Neuronal stem cell (in vitro differentiated cells): ENCODE results near the gene SAMD3.
"Not testable (repeated sequence)": the region's sequence is repeated elsewhere in the genome, so short reads cannot be mapped to it uniquely, and the experiment has no call there.

Experiments
- DNase-seq: peaks from one replicate; pipeline ENCODE4 v3.0.0-alpha.2; 2013; ENCODE audit warnings: low spot score
- H2AFZ ChIP-seq: one replicate; pipeline ENCODE4 v1.6.1; 2013; ENCODE audit warnings: mild to moderate bottlenecking, low read length, inconsistent platforms
- H2AK5ac ChIP-seq: 2 replicates; pipeline ENCODE4 v1.6.1; 2013; ENCODE audit warnings: low read depth, mild to moderate bottlenecking, inconsistent platforms, low read length, moderate library complexity, mixed read lengths
- H2BK120ac ChIP-seq: 2 replicates; pipeline ENCODE4 v1.6.1; 2013; ENCODE audit warnings: low read depth, mild to moderate bottlenecking, inconsistent platforms, low read length, moderate library complexity, mixed read lengths
- H2BK12ac ChIP-seq: one replicate; pipeline ENCODE4 v1.6.1; 2013; ENCODE audit warnings: low read length, inconsistent platforms
- H2BK15ac ChIP-seq: 2 replicates; pipeline ENCODE4 v1.6.1; 2013; ENCODE audit warnings: mild to moderate bottlenecking, low read length, inconsistent platforms, mixed read lengths
- H2BK5ac ChIP-seq: one replicate; pipeline ENCODE4 v1.6.1; 2013; ENCODE audit warnings: inconsistent platforms, mild to moderate bottlenecking, low read length, moderate library complexity
- H3K14ac ChIP-seq: one replicate; pipeline ENCODE4 v1.6.1; 2013; ENCODE audit warnings: low read length, inconsistent platforms
- H3K18ac ChIP-seq: 2 replicates; pipeline ENCODE4 v1.6.1; 2013; ENCODE audit warnings: low read length, inconsistent platforms
- H3K23ac ChIP-seq: 2 replicates; pipeline ENCODE4 v1.6.1; 2013; ENCODE audit warnings: low read depth, mild to moderate bottlenecking, mixed read lengths, low read length, inconsistent platforms; ENCODE audit not compliant: poor library complexity
- H3K27ac ChIP-seq: replicated peaks from 3 replicates; pipeline ENCODE4 v1.5.1; 2013; ENCODE audit warnings: low read length, inconsistent platforms
- H3K27me3 ChIP-seq, 3 experiments: 2 replicates each; pipeline ENCODE4 v1.6.1; 2013; ENCODE audit warnings: low read length in 3 of 3, mild to moderate bottlenecking in 2 of 3, inconsistent platforms in 1 of 3, low read depth in 1 of 3, mixed read lengths in 1 of 3, moderate library complexity in 1 of 3; ENCODE audit not compliant: control insufficient read depth in 3 of 3, insufficient read depth in 3 of 3
- H3K36me3 ChIP-seq, 2 donors: replicated peaks in 1 of 2; 2 replicates each; pipeline ENCODE4 v1.6.1; 2013; ENCODE audit warnings: low read length in 2 of 2; ENCODE audit not compliant: control insufficient read depth in 2 of 2, insufficient read depth in 2 of 2
- H3K4ac ChIP-seq: 2 replicates; pipeline ENCODE4 v1.6.1; 2013; ENCODE audit warnings: inconsistent platforms, mild to moderate bottlenecking, low read length, moderate library complexity
- H3K4me1 ChIP-seq, 2 donors: 1 replicate in 1 of 2; 2 replicates in 1 of 2; pipeline ENCODE4 v1.6.1; 2013; ENCODE audit warnings: low read length in 2 of 2, low read depth in 1 of 2; ENCODE audit not compliant: control insufficient read depth in 2 of 2, insufficient read depth in 1 of 2
- H3K4me2 ChIP-seq: one replicate; pipeline ENCODE4 v1.6.1; 2013; ENCODE audit warnings: mild to moderate bottlenecking, low read length, inconsistent platforms; ENCODE audit not compliant: insufficient read depth, poor library complexity, severe bottlenecking
- H3K4me3 ChIP-seq, 2 donors: 2 replicates each; pipeline ENCODE4 v1.5.1; 2013; ENCODE audit warnings: low read length in 2 of 2, mild to moderate bottlenecking in 2 of 2, inconsistent platforms in 1 of 2, moderate library complexity in 1 of 2
- H3K79me1 ChIP-seq: one replicate; pipeline ENCODE4 v1.6.1; 2013; ENCODE audit warnings: low read depth, mild to moderate bottlenecking, inconsistent platforms, low read length, moderate library complexity
- H3K9ac ChIP-seq: one replicate; pipeline ENCODE4 v1.6.1; 2013; ENCODE audit warnings: mild to moderate bottlenecking, low read depth, low read length, inconsistent platforms; ENCODE audit not compliant: poor library complexity
- H3K9me3 ChIP-seq, 2 donors: replicated peaks in 1 of 2; 2 replicates each; pipeline versions ENCODE3 to v1.6.1; 2013; ENCODE audit warnings: low read length in 2 of 2, mild to moderate bottlenecking in 2 of 2, inconsistent platforms in 1 of 2, low read depth in 1 of 2, mixed read lengths in 1 of 2, moderate library complexity in 1 of 2; ENCODE audit not compliant: control insufficient read depth in 2 of 2, insufficient read depth in 1 of 2
- H4K8ac ChIP-seq: one replicate; pipeline ENCODE4 v1.6.1; 2013; ENCODE audit warnings: low read depth, mild to moderate bottlenecking, inconsistent platforms, low read length, moderate library complexity
- H4K91ac ChIP-seq: one replicate; pipeline ENCODE4 v1.6.1; 2013; ENCODE audit warnings: low read length, low read depth, mild to moderate bottlenecking, inconsistent platforms; ENCODE audit not compliant: poor library complexity
- WGBS, 2 donors: extraction: QIAGEN DNeasy Blood & Tissue Kit; methylation state at CpG; one replicate each; pipeline ENCODE4 v1.1.7; 2013; ENCODE audit warnings: missing lambda C conversion rate in 2 of 2, mixed read lengths in 1 of 2; ENCODE audit not compliant: insufficient read length in 2 of 2, insufficient replicate concordance in 1 of 2; ENCODE audit errors: extremely low coverage in 2 of 2; 5-methylcytosine and 5-hydroxymethylcytosine counted together

The SAMD3 gene

GRCh38 chr6:130240232-130240631 is 17.5 kb upstream of the SAMD3 start:
- no peak overlapping the region for H3K14ac ChIP-seq
- WGBS, 2 donors = no CpG with 5 or more reads among the region's 4 CpGs
- no peak for DNase-seq

DNA sequence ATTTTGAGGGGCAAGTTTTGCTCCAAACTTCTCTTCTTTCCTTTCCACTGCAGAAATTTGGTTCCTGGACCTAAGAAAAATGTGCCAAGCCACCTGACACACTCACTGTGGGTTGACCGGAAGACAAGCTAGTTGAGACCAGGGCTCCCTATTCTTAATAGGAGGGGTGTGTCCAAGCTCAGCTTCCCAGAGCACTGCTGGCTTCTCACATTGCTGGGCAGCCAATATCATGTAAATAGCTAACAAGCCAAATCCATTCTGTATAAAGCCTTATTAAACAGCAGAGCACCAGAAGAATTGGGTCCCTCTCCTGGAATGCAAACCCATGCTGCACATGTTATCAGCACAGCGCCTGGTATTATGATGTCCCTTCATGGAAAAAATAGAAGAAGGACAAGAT is 17.0 kb upstream of the SAMD3 start:
- Histone ChIP-seq H2BK5ac (no peak overlapping the region), H3K27ac (no peak overlapping the region), H3K9ac (no peak overlapping the region), H3K4me2 (no peak overlapping the region), H4K91ac (no peak overlapping the region), H2BK15ac (no peak overlapping the region), H2BK120ac (no peak overlapping the region), H3K9me3 (no peaks in the 10 kb centered on the region), H4K8ac (no peak overlapping the region), H3K4ac (no peak overlapping the region), H3K36me3 (no peaks in the 10 kb centered on the region), H3K4me1 (no peaks in the 10 kb centered on the region), H3K23ac (no peak overlapping the region), H3K27me3 (no peaks in the 10 kb centered on the region), H3K14ac (no peak overlapping the region), H2AK5ac (no peak overlapping the region), H3K18ac (no peak overlapping the region), H2AFZ (peak overlapping the region; percentile 40), H2BK12ac (no peak overlapping the region), H3K79me1 (no peaks in the 10 kb centered on the region), H3K4me3 (no peak overlapping the region)
- WGBS, 2 donors = no CpG with 5 or more reads among the region's 2 CpGs
- no peak for DNase-seq

More at GRCh38 chr6:130240232-130240631, 17.5 kb upstream of the SAMD3 start:
- Histone ChIP-seq H3K79me1 (no peaks in the 10 kb centered on the region), H2BK5ac (no peak overlapping the region), H3K27ac (no peak overlapping the region), H3K27me3 (no peaks in the 10 kb centered on the region), H3K4me3 (no peak overlapping the region), H2AFZ (peak overlapping the region; percentile 40), H2AK5ac (no peak overlapping the region), H3K36me3 (no peaks in the 10 kb centered on the region), H3K18ac (no peak overlapping the region), H2BK15ac (no peak overlapping the region), H3K23ac (no peak overlapping the region), H3K4ac (no peak overlapping the region), H2BK120ac (no peak overlapping the region), H4K8ac (no peak overlapping the region), H2BK12ac (no peak overlapping the region), H4K91ac (no peak overlapping the region), H3K9ac (no peak overlapping the region), H3K4me2 (no peak overlapping the region), H3K4me1 (peaks cover 0 to 1% of the 10 kb centered on the region in 2 donors), H3K9me3 (no peaks in the 10 kb centered on the region)

- Histone ChIP-seq H4K8ac (no peak overlapping the region), H3K14ac (no peak overlapping the region), H3K27me3 (no peaks in the 10 kb centered on the region), H3K4ac (no peak overlapping the region), H3K9ac (no peak overlapping the region), H2AK5ac (no peak overlapping the region), H2BK12ac (no peak overlapping the region), H3K36me3 (no peaks in the 10 kb centered on the region), H3K79me1 (no peaks in the 10 kb centered on the region), H2BK120ac (no peak overlapping the region), H3K4me2 (peak overlapping the region; percentile 25), H3K9me3 (no peaks in the 10 kb centered on the region), H3K4me3 (no peak overlapping the region), H2AFZ (peak overlapping the region; percentile 5), H3K4me1 (peaks cover 7 to 17% of the 10 kb centered on the region in 2 donors), H2BK15ac (no peak overlapping the region), H3K27ac (peak overlapping the region; percentile 30), H2BK5ac (no peak overlapping the region), H3K23ac (no peak overlapping the region), H4K91ac (no peak overlapping the region), H3K18ac (no peak overlapping the region)
- WGBS, 2 donors = no CpG with 5 or more reads among the region's 3 CpGs
- DNase-seq = peak; percentile 47
These were observed 10.6 kb upstream of the SAMD3 start for GRCh38 chr6:130233330-130233729.

DNA sequence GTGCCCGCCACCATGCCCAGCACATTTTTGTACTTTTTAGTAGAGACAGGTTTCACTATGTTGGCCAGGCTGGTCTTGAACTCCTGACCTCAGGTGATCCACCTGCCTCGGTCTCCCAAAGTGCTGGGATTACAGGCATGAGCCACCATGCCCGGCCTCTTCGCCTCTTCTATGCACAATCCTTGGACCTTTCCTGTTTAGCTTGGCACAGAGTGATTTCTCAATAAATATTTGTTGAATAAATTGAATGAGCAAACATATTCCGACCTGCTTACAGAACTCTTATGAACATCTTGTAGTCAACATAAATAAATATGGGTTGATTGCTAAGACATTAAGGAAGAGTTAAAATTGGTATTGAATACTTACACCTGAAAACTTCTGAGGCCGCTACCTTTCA is 7.8 kb upstream of the SAMD3 start:
- H2BK120ac ChIP-seq, H3K79me1 ChIP-seq, H2AFZ ChIP-seq, H3K27ac ChIP-seq, H2BK5ac ChIP-seq, H2AK5ac ChIP-seq, H3K4me3 ChIP-seq, H3K36me3 ChIP-seq, H3K4ac ChIP-seq, H3K4me2 ChIP-seq, H2BK12ac ChIP-seq, H3K27me3 ChIP-seq, H3K9me3 ChIP-seq, H4K91ac ChIP-seq, H3K18ac ChIP-seq, H3K9ac ChIP-seq, H3K23ac ChIP-seq, DNase-seq, H4K8ac ChIP-seq, H3K14ac ChIP-seq, H2BK15ac ChIP-seq: not testable (repeated sequence)
- no CpG with 5 or more reads among the region's 6 CpGs for WGBS, 2 donors
- peaks cover 7 to 17% of the 10 kb centered on the region in 2 donors for H3K4me1 ChIP-seq
